Right kidney (tissue), 1 donor: ENCODE data around the gene SIDT1.

Source experiments
- DNase-seq: peaks from one replicate; pipeline ENCODE4 v3.0.0-alpha.2; 2016

The SIDT1 gene

GRCh38 chr3:113545594-113545993 is 13.2 kb downstream of the SIDT1 start:
- no peak for DNase-seq

- no peak for DNase-seq
Measured at GRCh38 chr3:113546414-113546893, 14.1 kb downstream of the SIDT1 start.

GRCh38 chr3:113548501-113548900 is 16.1 kb downstream of the SIDT1 start:
- DNase-seq, result no peak

- no peak for DNase-seq
Measured at GRCh38 chr3:113551820-113552219, 19.5 kb downstream of the SIDT1 start.

GRCh38 chr3:113552851-113553250 is 20.5 kb downstream of the SIDT1 start:
- no peak for DNase-seq

GRCh38 chr3:113555138-113555537 is 22.8 kb downstream of the SIDT1 start:
- no peak for DNase-seq

GRCh38 chr3:113556316-113556945 is 24.1 kb downstream of the SIDT1 start:
- DNase-seq, result no peak

- no peak for DNase-seq
Measured at GRCh38 chr3:113556946-113557335, 24.6 kb downstream of the SIDT1 start.

GRCh38 chr3:113557374-113557773 is 25.0 kb downstream of the SIDT1 start:
- no peak for DNase-seq

- DNase-seq, result no peak
Measured at GRCh38 chr3:113559009-113559408, 26.7 kb downstream of the SIDT1 start.

GRCh38 chr3:113560271-113560670 is 27.9 kb downstream of the SIDT1 start:
- no peak for DNase-seq

- no peak for DNase-seq
Measured at GRCh38 chr3:113560831-113561623, 28.7 kb downstream of the SIDT1 start.

- no peak for DNase-seq
Measured at GRCh38 chr3:113565555-113565954, 33.2 kb downstream of the SIDT1 start.

- DNase-seq, result no peak
Measured at GRCh38 chr3:113570158-113570557, 37.8 kb downstream of the SIDT1 start.

GRCh38 chr3:113571360-113571759 is 39.0 kb downstream of the SIDT1 start:
- no peak for DNase-seq

- no peak for DNase-seq
Measured at GRCh38 chr3:113573728-113574127, 41.4 kb downstream of the SIDT1 start.

GRCh38 chr3:113574213-113574612 is 41.9 kb downstream of the SIDT1 start:
- no peak for DNase-seq

- no peak for DNase-seq
Measured at GRCh38 chr3:113575206-113575605, 42.9 kb downstream of the SIDT1 start.

- DNase-seq, result no peak
Measured at GRCh38 chr3:113585228-113585627, 52.9 kb downstream of the SIDT1 start.

GRCh38 chr3:113585720-113586119 is 53.4 kb downstream of the SIDT1 start:
- no peak for DNase-seq

GRCh38 chr3:113588806-113589205 is 56.5 kb downstream of the SIDT1 start:
- no peak for DNase-seq

- no peak for DNase-seq
Measured at GRCh38 chr3:113589971-113590370, 57.6 kb downstream of the SIDT1 start.

GRCh38 chr3:113590983-113591382 is 58.6 kb downstream of the SIDT1 start:
- DNase-seq, result no peak

- DNase-seq, result no peak
Measured at GRCh38 chr3:113594066-113594465, 61.7 kb downstream of the SIDT1 start.
